Cerebellar cortex (tissue), 1 donor: Measurements from ENCODE around the gene KRT32.

Experiments
- DNase-seq: peaks from one replicate; pipeline ENCODE4 v3.0.0-alpha.2; 2015; ENCODE audit warnings: low spot score

KRT32 gene

GRCh38 chr17:41466988-41467387 lies at the start of gene KRT32:
Gene KRT32, minus strand, starts transcription at chr17:41467386. Its CDS starts 61 bp downstream, at chr17:41467325.
- no peak for DNase-seq

- DNase-seq = no peak
Measured at GRCh38 chr17:41516830-41517283, 49.7 kb upstream of the KRT32 start.

- DNase-seq = no peak
Measured at GRCh38 chr17:41516147-41516829, 49.1 kb upstream of the KRT32 start.

- no peak for DNase-seq
Measured at GRCh38 chr17:41513168-41513547, 46.0 kb upstream of the KRT32 start.

- no peak for DNase-seq
Measured at GRCh38 chr17:41512546-41513167, 45.5 kb upstream of the KRT32 start.

GRCh38 chr17:41511716-41512115 lies 44.5 kb upstream of the KRT32 start:
- DNase-seq = no peak

- no peak for DNase-seq
Measured at GRCh38 chr17:41511116-41511515, 43.9 kb upstream of the KRT32 start.

- DNase-seq = peak; percentile 71
Measured at GRCh38 chr17:41510251-41511065, 43.3 kb upstream of the KRT32 start.

- DNase-seq = no peak
Measured at GRCh38 chr17:41507315-41507880, 40.2 kb upstream of the KRT32 start.

GRCh38 chr17:41505809-41506767 lies 38.9 kb upstream of the KRT32 start:
- no peak for DNase-seq

GRCh38 chr17:41505007-41505808 lies 38.0 kb upstream of the KRT32 start, which contains the start of gene KRT13:
Gene KRT13, minus strand, starts transcription at chr17:41505612. Its CDS starts 62 bp downstream, at chr17:41505550.
- no peak for DNase-seq

GRCh38 chr17:41504246-41504977 lies 37.2 kb upstream of the KRT32 start:
- no peak for DNase-seq

GRCh38 chr17:41503202-41503601 lies 36.0 kb upstream of the KRT32 start:
- no peak for DNase-seq

GRCh38 chr17:41500131-41500911 lies 33.1 kb upstream of the KRT32 start:
- DNase-seq = no peak

GRCh38 chr17:41499714-41500113 lies 32.5 kb upstream of the KRT32 start:
- DNase-seq = no peak

GRCh38 chr17:41498276-41498675 lies 31.1 kb upstream of the KRT32 start:
- DNase-seq = no peak

- peak; percentile 44 for DNase-seq
Measured at GRCh38 chr17:41496803-41497484, 29.8 kb upstream of the KRT32 start.

- DNase-seq = no peak
Measured at GRCh38 chr17:41494524-41494923, 27.3 kb upstream of the KRT32 start.
